ENCODE data around the gene ING5.

- no peak for TF ChIP-seq CTCF (IDR thresholded peaks at IDR 0.05; ENCODE audit: insufficient read depth, low read length)
- no peak for TF ChIP-seq REST (IDR thresholded peaks at IDR 0.05; ENCODE audit: insufficient replicate concordance, low read depth)
- no peak for TF ChIP-seq GABPA (IDR thresholded peaks at IDR 0.05; ENCODE audit: low read depth)
These were observed 21.1 kb downstream of the ING5 start for GRCh38 chr2:241722896-241723454.

Measured in HL-60 (cell line).